ENCODE data around the gene CLDN10.
"Not testable (repeated sequence)": the region's sequence is repeated elsewhere in the genome, so short reads cannot be mapped to it uniquely, and the experiment has no call there.

The CLDN10 gene

DNA sequence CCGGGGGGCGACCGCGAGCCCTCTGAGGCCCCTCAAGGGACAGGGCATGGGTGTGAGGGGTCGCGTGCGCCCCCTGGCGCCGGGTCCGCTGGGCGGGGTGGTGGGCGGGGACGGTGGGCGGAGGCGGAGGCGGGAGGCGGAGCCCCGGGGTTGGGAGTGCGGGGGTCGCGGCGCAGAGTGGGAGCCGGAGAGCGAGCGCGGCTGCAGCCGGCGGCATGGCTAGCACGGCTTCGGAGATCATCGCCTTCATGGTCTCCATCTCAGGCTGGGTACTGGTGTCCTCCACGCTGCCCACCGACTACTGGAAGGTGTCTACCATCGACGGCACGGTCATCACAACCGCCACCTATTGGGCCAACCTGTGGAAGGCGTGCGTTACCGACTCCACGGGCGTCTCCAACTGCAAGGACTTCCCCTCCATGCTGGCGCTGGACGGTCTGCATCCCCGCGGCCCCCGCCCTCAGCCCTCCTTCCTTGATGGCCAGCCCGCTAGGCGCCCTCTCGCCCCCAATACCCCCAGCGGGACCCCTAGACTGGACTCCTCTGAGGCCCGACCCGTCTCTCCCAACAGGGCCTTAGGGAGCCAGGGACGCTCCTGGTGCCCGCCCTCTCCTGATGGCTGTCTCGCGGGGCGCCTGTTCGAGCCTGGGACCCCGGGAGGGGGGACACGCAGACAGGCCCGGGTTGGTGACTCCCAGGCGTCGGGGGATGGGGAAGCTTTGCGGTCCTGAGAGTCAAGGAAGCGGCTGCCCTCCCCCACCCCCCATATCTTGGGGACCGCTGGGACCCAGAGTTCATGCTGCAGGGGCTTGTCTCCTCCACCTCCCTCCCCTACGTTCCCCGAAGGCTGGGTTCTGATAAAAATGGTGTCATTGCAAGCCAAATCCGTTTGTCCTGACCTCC, at the start of gene CLDN10:
Gene CLDN10, plus strand, starts transcription at position 182 of the 903 bp plus-strand sequence. Its CDS starts 34 bp downstream, at position 216.
- DNase-seq, result no peak

- DNase-seq, result no peak
These were observed 48.9 kb upstream of the CLDN10 start for GRCh38 chr13:95503662-95504061.

DNA sequence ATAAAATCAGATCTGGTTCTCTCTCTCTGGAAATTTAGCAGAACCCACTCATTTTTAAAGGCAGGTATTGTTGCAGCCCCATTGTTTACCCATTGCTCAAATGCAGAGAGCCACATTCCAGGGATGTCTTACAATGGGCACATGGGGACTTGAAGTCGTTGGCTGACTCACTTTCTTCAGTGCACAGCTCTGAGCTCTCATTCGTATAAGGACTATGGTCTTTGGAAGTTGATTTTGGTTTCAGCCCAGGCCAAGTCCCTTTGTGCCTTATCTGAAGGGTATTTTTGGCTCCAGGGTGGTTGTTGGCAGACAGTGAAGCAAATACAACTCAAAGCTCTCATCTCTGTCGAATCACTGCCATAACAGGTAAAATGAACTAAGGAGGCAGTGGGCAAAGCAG, 47.3 kb upstream of the CLDN10 start:
- no peak for DNase-seq

GRCh38 chr13:95505986-95506385, 46.5 kb upstream of the CLDN10 start:
- DNase-seq, result no peak

- no peak for DNase-seq
These were observed 44.5 kb upstream of the CLDN10 start for GRCh38 chr13:95507991-95508390.

DNA sequence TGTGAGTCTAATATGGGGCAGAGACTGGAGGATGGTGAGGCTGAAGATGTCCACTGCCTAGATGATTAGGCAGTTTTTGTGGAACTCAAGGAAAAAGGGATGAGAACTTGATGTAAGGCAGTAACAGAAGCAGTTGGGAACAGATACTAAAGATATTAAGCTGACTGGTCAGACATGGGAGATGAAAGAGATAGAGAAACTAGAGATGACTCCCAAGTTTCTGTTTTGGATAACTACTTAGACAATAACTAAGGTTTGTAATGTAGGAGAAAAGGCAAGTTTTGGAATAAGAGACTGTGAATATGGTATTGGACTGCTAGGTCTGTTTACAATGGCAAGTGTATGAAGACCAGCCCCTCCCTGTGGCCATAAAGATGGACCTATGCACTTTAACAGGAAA, 43.5 kb upstream of the CLDN10 start:
- no peak for DNase-seq

- peak; percentile 47 for DNase-seq
These were observed 42.8 kb upstream of the CLDN10 start for GRCh38 chr13:95509521-95510310.

DNA sequence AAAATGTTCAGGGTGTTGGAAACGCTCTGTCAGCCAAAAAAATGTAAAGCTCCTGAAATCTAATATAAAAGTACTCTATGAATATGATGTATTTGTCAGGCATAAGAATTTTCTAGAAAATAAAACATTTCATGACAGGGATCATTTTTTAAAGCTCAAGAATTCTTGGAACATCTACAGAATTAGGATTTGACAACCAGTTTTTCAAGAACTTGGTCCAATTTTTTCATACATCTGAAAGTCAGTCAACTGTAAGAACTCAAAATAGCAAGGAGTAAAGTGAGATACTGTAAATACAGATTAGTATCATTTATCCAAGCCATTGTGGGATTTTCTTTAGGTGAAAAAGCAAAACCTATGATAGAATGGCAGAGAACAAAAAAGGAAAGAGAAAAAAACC, 41.6 kb upstream of the CLDN10 start:
- DNase-seq, result no peak

GRCh38 chr13:95512424-95512823, 40.1 kb upstream of the CLDN10 start:
- no peak for DNase-seq

DNA sequence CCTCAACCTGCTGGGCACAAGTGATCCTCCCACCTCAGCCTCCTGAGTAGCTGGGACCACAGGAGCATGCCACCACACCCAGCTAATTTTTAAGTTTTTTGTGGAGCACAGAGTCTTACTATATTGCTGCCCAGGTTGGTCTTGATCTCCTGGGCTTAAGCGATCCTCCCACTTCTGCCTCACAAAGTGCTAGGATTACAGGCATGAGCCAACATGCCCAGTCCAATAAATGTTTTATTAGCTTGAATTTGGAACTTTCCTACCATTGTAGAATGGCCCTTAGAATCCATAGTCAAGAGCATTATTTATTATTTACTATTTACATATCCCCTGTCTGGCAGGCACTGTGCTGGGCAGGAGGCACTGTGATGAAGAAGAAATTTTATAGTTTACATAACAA, 39.6 kb upstream of the CLDN10 start:
- no peak for DNase-seq

GRCh38 chr13:95515606-95516005, 36.9 kb upstream of the CLDN10 start:
- not testable (repeated sequence) for DNase-seq

DNA sequence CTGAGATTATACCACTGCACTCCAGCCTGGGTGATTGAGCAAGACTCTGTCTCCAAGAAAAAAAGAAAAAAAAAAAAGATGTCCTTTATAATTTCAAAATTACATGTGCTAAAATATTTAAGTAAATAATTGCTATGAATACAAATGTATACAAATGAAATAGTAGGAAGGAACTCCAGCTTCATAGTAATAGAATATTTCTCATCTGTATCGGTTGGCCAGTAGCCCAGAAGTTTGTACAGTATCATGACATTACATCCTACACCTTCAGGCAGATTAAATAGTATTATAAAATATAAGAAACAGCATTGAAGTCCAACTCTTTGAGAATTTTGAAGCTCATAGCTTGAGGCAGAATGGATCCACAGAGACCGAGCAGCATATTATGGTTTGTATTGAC, 36.5 kb upstream of the CLDN10 start:
- DNase-seq, result no peak

DNA sequence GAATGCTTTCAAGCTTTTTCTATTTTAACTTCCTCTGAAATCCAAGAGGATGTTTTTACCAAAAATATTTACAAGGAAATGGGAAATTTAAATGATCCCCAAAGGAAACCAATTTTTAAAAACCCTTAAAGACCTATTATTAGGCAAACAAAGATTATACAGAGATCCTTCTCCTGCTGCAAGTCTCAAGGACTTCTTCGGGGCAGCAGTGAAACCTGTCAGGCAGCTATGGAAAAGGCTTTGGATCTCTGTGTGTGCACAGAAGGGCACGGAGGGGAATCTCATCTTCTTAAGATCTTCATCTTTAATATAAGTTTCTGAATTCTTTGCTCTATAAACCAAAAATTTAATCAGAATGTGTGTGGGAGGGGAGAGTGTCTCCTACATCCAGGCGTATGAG, 36.0 kb upstream of the CLDN10 start:
- no peak for DNase-seq

DNA sequence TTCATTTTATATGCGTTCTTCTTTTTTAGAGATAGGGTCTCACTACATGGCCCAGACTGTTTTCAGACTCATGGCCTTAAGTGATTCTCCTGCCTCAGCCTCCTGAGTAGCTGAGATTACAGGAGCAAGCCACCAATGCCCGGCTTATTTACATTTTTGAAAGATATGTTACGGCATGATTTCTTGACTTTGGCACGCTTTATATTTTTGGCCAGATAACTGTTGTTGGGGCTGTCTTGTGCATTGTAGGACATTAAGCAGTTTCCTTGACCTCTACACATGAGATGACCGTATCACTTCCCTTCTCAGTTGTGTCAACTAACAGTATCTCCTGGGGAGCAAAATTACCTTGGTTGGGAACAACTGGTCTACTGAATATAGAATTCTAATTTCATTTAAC, 28.9 kb upstream of the CLDN10 start:
- no peak for DNase-seq

GRCh38 chr13:95524264-95524901, 28.1 kb upstream of the CLDN10 start:
- DNase-seq, result peak; percentile 23

DNA sequence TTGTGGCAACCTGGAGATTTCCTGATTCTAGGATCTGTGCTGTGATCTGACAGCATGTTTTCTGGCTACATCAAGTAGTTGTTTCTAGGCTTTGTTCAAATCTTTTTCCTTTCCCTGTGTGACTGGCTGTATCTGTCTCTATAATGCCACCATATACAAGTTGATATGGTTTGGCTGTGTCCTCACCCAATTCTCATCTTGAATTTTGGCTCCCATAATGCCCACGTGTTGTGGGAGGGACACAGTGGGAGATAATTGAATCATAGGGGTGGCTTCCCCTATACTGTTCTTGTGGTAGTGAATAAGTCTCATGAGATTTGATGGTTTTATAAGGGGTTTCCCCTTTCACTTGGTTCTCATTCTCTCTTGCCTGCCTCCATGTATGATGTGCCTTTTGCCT, 24.6 kb upstream of the CLDN10 start:
- DNase-seq, result no peak

GRCh38 chr13:95530178-95530577, 22.3 kb upstream of the CLDN10 start:
- DNase-seq, result peak; percentile 68

DNA sequence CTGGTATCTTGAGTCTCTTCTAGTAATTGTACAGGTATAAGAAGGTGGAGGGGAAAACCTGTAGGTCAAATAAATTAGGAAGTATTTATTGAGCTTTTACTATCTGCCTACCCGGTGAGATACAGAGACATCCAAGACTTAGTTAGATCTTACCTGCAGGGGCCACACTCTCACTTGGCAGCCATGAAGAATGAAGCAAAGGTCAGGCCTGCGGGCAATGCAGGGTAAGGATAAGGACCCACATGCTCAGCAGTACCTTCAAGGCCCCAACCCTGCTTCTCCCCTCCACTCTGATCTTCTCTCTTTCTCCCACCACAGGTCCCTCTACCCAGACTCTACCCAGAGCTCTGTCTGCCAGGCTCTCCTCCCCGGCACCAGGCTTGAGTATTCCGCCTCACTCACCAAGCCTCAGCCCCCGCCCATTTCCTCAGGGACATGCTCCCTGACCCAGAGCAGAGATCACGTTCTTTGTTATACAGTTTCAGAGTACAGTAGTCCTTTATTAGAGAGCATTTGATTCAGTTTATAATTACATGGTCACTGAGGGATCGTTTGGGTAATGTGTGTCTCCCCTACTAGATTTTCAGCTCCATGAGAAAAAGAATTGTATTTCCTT, 18.9 kb upstream of the CLDN10 start:
- DNase-seq, result no peak

DNA sequence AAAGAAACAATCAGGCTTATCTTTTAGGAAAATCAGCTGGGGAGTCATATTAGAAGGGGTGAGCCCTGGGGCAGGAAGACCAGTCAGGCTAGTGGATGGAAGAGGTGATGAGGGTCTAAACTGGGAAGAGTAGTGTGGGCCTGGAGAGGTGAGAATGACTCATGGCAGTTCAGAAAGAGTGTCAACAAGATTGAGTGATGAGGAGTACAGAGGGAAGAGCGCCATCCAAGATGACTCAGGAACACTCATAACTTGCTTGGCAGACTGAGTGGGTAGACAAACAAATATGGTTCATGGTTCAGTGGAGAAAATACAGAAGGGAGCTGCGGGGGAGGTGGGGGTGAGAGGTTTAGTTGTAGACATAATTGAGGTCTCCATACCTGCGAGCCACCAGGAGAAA, 17.3 kb upstream of the CLDN10 start:
- DNase-seq, result no peak

DNA sequence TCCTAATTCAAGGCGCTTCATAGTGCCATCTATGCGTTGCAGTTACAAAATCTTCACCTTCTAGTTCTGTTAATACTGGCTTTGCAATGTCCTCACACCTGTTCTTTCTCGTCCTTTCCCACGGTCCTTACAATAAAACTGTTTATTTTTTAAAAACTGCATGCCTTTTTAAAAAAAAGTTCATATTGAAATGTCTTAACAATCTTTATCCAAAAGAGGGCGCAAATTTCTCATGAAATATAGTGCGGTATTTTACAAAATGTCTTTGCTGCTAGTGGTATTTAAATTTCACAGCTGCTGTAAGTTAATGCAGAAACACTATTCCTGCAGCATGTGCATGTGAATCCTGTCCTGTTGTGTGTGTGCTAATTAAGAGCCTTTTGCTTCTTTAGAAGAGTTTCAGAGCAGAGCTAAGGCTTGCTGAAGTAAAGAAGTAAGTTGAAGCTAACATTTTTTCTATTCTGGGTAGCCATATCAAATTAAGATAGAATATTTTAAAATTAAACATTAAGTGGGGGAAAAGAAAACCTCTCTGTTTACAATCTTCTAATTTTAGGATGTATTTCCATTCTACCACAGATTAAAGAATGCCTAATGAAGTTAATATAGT, 15.8 kb upstream of the CLDN10 start:
- DNase-seq, result no peak

DNA sequence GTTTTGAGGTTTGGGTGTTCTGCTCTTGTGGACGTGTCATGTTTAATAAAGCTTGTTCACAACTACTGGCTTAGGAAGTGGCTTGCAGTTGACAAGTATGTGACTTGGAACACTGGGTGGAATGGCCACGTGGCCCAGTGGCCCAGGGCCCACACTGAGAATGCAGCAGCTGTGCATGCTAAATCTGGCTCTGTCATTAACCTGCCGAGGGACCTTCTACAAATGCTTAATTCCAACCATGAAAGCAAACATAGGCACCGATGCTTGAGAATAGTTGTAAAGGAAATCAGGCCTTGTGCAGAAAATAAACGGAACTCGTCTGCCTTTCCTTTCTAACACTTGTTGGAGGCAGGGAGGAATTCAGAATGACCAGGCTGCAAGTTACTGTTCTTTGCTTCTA, 11.6 kb upstream of the CLDN10 start:
- no peak for DNase-seq

DNA sequence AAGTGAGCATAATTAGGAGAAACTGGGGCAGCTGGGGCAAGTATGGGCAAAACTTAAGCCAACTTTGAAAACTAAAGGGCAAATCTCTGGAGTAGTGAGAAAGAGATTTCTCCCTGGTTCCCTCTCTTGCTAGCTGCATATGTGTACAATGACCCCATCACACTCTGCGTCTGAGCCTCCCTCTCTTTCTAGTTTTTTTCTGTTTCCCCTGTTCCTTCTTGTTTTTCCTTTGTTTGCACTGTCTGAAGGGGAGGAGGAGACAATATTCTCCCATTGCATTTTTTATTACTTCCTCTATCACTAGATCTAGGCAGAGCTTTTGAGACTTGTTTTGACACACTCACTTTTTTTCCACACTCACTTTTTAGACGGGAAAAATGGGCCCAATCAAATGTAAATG, 11.2 kb upstream of the CLDN10 start:
- no peak for DNase-seq
